ENCODE results near the gene TNNI3.

The TNNI3 gene

GRCh38 chr19:55146078-55146704 is 11.3 kb downstream of the TNNI3 start:
- no peak overlapping the region for H3K27ac ChIP-seq (ENCODE audit: low read length)
- H3K36me3 ChIP-seq (replicated peaks; ENCODE audit: low read depth, low read length): no peaks in the 10 kb centered on the region
- H4K20me1 ChIP-seq (ENCODE audit: insufficient read depth, low read length): no peaks in the 10 kb centered on the region
- 0 out of 2 replicates have a peak overlapping the region, but pooled peaks have one; percentile 61 for H2AFZ ChIP-seq (ENCODE audit: low read depth, low read length)
- H3K4me1 ChIP-seq (ENCODE audit: low read length): peaks cover 15% of the 10 kb centered on the region
- no peaks in the 10 kb centered on the region for H3K79me2 ChIP-seq (ENCODE audit: low read length)
- peak overlapping the region; percentile 82 for H3K4me3 ChIP-seq (ENCODE audit: low read length)
- H3K9me3 ChIP-seq (ENCODE audit: insufficient read depth, low read length): no peaks in the 10 kb centered on the region
- peak overlapping the region; percentile 79 for H3K4me2 ChIP-seq (ENCODE audit: low read length)
- TF ChIP-seq, protein P1, sequence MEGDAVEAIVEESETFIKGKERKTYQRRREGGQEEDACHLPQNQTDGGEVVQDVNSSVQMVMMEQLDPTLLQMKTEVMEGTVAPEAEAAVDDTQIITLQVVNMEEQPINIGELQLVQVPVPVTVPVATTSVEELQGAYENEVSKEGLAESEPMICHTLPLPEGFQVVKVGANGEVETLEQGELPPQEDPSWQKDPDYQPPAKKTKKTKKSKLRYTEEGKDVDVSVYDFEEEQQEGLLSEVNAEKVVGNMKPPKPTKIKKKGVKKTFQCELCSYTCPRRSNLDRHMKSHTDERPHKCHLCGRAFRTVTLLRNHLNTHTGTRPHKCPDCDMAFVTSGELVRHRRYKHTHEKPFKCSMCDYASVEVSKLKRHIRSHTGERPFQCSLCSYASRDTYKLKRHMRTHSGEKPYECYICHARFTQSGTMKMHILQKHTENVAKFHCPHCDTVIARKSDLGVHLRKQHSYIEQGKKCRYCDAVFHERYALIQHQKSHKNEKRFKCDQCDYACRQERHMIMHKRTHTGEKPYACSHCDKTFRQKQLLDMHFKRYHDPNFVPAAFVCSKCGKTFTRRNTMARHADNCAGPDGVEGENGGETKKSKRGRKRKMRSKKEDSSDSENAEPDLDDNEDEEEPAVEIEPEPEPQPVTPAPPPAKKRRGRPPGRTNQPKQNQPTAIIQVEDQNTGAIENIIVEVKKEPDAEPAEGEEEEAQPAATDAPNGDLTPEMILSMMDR (IDR thresholded peaks at IDR 0.05; ENCODE audit: low read depth, low read length): peak; percentile 83
- TF ChIP-seq EZH2phosphoT487 (IDR thresholded peaks at IDR 0.05; ENCODE audit: low read depth): no peak
- peak overlapping the region; percentile 46; the same call in 1 of the 2 replicates for H3K9ac ChIP-seq (ENCODE audit: low read length)
- peaks cover 47% of the 10 kb centered on the region for H3K27me3 ChIP-seq (ENCODE audit: low read depth, low read length)

DNA sequence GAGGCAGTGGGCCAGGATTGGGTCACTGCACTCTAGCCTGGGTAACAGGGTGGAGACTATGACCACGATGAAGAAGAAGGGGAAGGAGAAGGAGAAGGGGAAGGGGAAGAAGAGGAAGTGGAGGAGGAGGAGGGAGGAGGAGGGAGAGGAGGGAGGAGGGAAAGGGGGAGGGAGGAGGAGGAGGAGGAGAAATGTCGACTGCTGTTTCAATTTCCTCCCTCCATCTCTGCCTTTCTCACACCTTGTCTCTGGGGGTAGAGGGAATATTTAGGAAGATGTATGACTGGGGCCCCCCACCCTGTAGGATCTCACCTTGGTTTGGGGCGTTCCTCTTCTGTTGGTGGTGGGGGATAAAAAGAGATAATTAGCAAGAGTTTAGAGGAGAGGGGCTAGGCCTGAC is 12.3 kb downstream of the TNNI3 start:
- H3K9me3 ChIP-seq (ENCODE audit: insufficient read depth, low read length): no peaks in the 10 kb centered on the region
- peak overlapping the region; percentile 34 for H3K4me2 ChIP-seq (ENCODE audit: low read length)
- H2AFZ ChIP-seq (ENCODE audit: low read depth, low read length): peak overlapping the region; percentile 63; the same call in 1 of the 2 replicates
- no peak overlapping the region for H3K27ac ChIP-seq (ENCODE audit: low read length)
- TF ChIP-seq EZH2phosphoT487 (IDR thresholded peaks at IDR 0.05; ENCODE audit: low read depth): no peak
- TF ChIP-seq, protein P1 (IDR thresholded peaks at IDR 0.05; ENCODE audit: low read depth, low read length): no peak
- peaks cover 15% of the 10 kb centered on the region for H3K4me1 ChIP-seq (ENCODE audit: low read length)
- no peak overlapping the region for H3K9ac ChIP-seq (ENCODE audit: low read length)
- H3K36me3 ChIP-seq (replicated peaks; ENCODE audit: low read depth, low read length): no peaks in the 10 kb centered on the region
- peak overlapping the region; percentile 25 for H3K4me3 ChIP-seq (ENCODE audit: low read length)
- peaks cover 41% of the 10 kb centered on the region for H3K27me3 ChIP-seq (ENCODE audit: low read depth, low read length)
- no peaks in the 10 kb centered on the region for H3K79me2 ChIP-seq (ENCODE audit: low read length)
- H4K20me1 ChIP-seq (ENCODE audit: insufficient read depth, low read length): no peaks in the 10 kb centered on the region

DNA sequence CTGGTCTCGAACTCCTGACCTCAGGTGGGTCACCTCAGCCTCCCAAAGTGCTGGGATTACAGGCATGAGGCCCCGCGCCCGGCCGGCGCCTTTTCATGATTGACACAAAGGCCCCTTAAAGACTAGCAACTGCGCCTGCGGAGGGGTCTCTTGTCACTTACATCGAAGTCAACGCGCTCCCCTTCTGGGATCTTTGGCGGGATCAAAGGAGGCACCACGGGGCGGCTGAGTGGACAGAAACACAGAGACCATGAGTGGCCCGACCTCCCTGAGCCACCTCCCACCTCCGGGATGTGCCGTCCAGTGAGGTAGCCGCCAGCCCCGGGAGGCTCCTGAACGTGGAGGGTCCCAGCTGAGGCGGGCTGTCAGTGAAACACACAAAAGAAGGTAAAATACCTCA is 15.8 kb downstream of the TNNI3 start:
- Histone ChIP-seq H2AFZ (ENCODE audit: low read depth, low read length) (no peak overlapping the region), H3K4me3 (ENCODE audit: low read length) (no peak overlapping the region), H3K9me3 (ENCODE audit: insufficient read depth, low read length) (no peaks in the 10 kb centered on the region), H3K79me2 (ENCODE audit: low read length) (no peaks in the 10 kb centered on the region), H3K4me2 (ENCODE audit: low read length) (peak overlapping the region; percentile 37), H3K27ac (ENCODE audit: low read length) (no peak overlapping the region), H3K27me3 (ENCODE audit: low read depth, low read length) (peaks cover 14% of the 10 kb centered on the region), H3K4me1 (ENCODE audit: low read length) (peaks cover 13% of the 10 kb centered on the region), H3K36me3 (replicated peaks; ENCODE audit: low read depth, low read length) (no peaks in the 10 kb centered on the region), H3K9ac (ENCODE audit: low read length) (no peak overlapping the region), H4K20me1 (ENCODE audit: insufficient read depth, low read length) (no peaks in the 10 kb centered on the region)
- TF ChIP-seq, protein P1 (IDR thresholded peaks at IDR 0.05; ENCODE audit: low read depth, low read length): no peak
- TF ChIP-seq EZH2phosphoT487 (IDR thresholded peaks at IDR 0.05; ENCODE audit: low read depth): no peak

GRCh38 chr19:55137915-55138314 is 19.6 kb downstream of the TNNI3 start:
- no peak overlapping the region for H3K4me3 ChIP-seq (ENCODE audit: low read length)
- H3K4me1 ChIP-seq (ENCODE audit: low read length): peaks cover 33% of the 10 kb centered on the region
- no peak overlapping the region for H3K27ac ChIP-seq (ENCODE audit: low read length)
- no peaks in the 10 kb centered on the region for H3K79me2 ChIP-seq (ENCODE audit: low read length)
- H3K9me3 ChIP-seq (ENCODE audit: insufficient read depth, low read length): no peaks in the 10 kb centered on the region
- no peaks in the 10 kb centered on the region for H4K20me1 ChIP-seq (ENCODE audit: insufficient read depth, low read length)
- peaks cover 15% of the 10 kb centered on the region for H3K27me3 ChIP-seq (ENCODE audit: low read depth, low read length)
- H3K9ac ChIP-seq (ENCODE audit: low read length): no peak overlapping the region
- TF ChIP-seq EZH2phosphoT487 (IDR thresholded peaks at IDR 0.05; ENCODE audit: low read depth): no peak
- TF ChIP-seq, protein P1 (IDR thresholded peaks at IDR 0.05; ENCODE audit: low read depth, low read length): no peak
- H2AFZ ChIP-seq (ENCODE audit: low read depth, low read length): no peak overlapping the region
- H3K36me3 ChIP-seq (replicated peaks; ENCODE audit: low read depth, low read length): no peaks in the 10 kb centered on the region
- no peak overlapping the region for H3K4me2 ChIP-seq (ENCODE audit: low read length)

Measured in OCI-LY3 (cell line).